Activated T-helper 1 cell treated with anti-CD3 and anti-CD28 coated beads, Interleukin-12 subunit alpha, Interleukin-12 subunit beta, Interleukin-2, Interleukin-4 antibody, amounts not matched to agents 30 ng/mL and 10 ng/mL and 1 ng/mL, durations not matched to agents 14 hours and 24 hours and 36 hours (primary cell): ENCODE data around the gene RS1. TPM values are rescaled to one million over a fixed set of nuclear protein-coding genes. Genes with fewer than 3 reads are reported as not detected.

ENCODE experiments used
- DNase-seq: peaks from one replicate; pipeline ENCODE4 v3.0.0; 2021; ENCODE audit warnings: low spot score
- H3K27ac Mint-ChIP-seq: one replicate; pipeline ENCODE4 v1.8.0; 2021; ENCODE audit warnings: mild to moderate bottlenecking, mixed read lengths
- H3K27me3 Mint-ChIP-seq: one replicate; pipeline ENCODE4 v1.8.0; 2022; ENCODE audit warnings: mild to moderate bottlenecking, moderate library complexity, mixed read lengths; ENCODE audit not compliant: insufficient read depth
- H3K36me3 Mint-ChIP-seq: one replicate; pipeline ENCODE4 v1.8.0; 2021; ENCODE audit warnings: low read depth, mixed read lengths
- H3K4me1 Mint-ChIP-seq: one replicate; pipeline ENCODE4 v1.8.0; 2021; ENCODE audit warnings: low read depth, mixed read lengths
- H3K4me3 Mint-ChIP-seq: one replicate; pipeline ENCODE4 v1.8.0; 2021; ENCODE audit warnings: mild to moderate bottlenecking, moderate library complexity, mixed read lengths
- H3K9me3 Mint-ChIP-seq: one replicate; pipeline ENCODE4 v1.8.0; 2021; ENCODE audit warnings: mixed read lengths
- intact Hi-C: fragments of 100-400 bp; cut with micrococcal nuclease; formaldehyde crosslinking; loops from one replicate; pipeline ENCODE4 v1.15.1; 2024
- total RNA-seq: library from RNA; stranded (reverse); gene quantifications from 2 replicates; pipeline ENCODE4 v1.2.3, GENCODE V29; 2022

Gene RS1
- total RNA-seq, 1 donor from 2014 or later = not detected

DNA sequence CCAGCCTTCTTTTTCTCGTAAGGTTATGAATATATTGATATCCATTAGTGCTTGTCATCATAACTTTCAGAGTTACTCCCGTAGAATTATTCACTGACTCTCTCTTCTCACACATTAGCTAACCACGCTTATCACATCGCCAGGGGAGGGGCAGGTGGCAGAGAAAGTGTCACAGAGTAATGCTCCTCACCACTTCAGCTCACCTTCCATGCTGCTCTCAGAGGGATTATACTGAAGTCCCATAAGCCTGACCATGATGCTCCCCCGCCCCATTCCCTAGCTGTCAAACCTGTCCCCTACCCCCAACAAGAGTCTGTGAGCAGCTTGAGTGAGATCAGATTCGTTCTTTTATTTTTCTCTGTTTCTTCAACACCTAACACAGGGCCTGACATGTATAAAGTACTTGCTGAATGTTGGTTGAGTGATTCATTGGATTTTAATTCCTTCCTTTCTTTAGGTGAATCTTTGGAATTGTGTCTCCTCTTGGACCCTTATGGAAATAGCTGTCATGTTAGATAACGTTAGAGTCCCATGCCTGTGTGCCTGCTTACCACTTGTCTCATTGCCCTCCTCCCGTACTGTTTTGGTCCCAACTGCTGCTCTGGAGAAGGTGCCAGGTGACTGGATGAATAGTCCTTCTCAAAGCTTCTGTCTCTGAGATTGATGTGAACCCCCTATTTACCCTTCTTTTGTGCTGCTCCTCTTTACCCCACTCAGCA lies 55.1 kb downstream of the RS1 start:
- DNase-seq = no peak
- intact Hi-C loops = no loop called here
- Mint-ChIP-seq H3K27ac (no peak overlapping the region), H3K4me3 (no peak overlapping the region), H3K36me3 (no peaks in the 10 kb centered on the region), H3K4me1 (no peaks in the 10 kb centered on the region), H3K9me3 (no peaks in the 10 kb centered on the region), H3K27me3 (no peaks in the 10 kb centered on the region)

GRCh38 chrX:18613930-18614639 lies 57.8 kb downstream of the RS1 start:
- no peaks in the 10 kb centered on the region for H3K27me3 Mint-ChIP-seq
- H3K36me3 Mint-ChIP-seq = no peaks in the 10 kb centered on the region
- H3K4me3 Mint-ChIP-seq = no peak overlapping the region
- intact Hi-C loops = no loop called here
- no peak overlapping the region for H3K27ac Mint-ChIP-seq
- DNase-seq = no peak
- no peaks in the 10 kb centered on the region for H3K4me1 Mint-ChIP-seq
- H3K9me3 Mint-ChIP-seq = no peaks in the 10 kb centered on the region

DNA sequence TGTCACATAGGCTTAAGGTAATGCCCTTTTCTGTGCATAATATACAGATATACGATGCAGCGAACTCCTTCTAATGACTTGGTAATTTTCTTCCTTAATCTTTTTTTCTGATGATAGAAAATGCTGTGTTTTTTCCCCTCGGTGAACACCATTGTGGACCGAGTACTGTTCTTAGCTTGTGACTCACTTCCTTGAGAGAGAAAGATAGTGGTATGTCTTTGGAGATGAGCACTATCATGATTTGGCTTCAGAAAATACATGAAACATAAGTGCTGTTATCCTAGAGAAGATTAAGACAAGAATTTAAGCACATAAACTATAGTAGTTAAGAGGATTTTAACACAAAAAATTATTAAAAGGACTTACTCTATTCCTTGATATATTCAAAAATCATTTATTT lies 63.9 kb downstream of the RS1 start:
- intact Hi-C loops = no loop called here
- Mint-ChIP-seq H3K9me3 (no peaks in the 10 kb centered on the region), H3K27me3 (no peaks in the 10 kb centered on the region), H3K36me3 (no peaks in the 10 kb centered on the region), H3K4me1 (no peaks in the 10 kb centered on the region), H3K27ac (no peak overlapping the region), H3K4me3 (no peak overlapping the region)
- no peak for DNase-seq

GRCh38 chrX:18598413-18598812 lies 73.5 kb downstream of the RS1 start:
- Mint-ChIP-seq H3K36me3 (no peaks in the 10 kb centered on the region), H3K27ac (no peak overlapping the region), H3K4me1 (no peaks in the 10 kb centered on the region), H3K4me3 (no peak overlapping the region), H3K27me3 (peaks cover 2% of the 10 kb centered on the region), H3K9me3 (no peaks in the 10 kb centered on the region)
- no peak for DNase-seq
- intact Hi-C loops = no loop called here

GRCh38 chrX:18596096-18596495 lies 75.8 kb downstream of the RS1 start:
- Mint-ChIP-seq H3K27me3 (peaks cover 2% of the 10 kb centered on the region), H3K4me1 (no peaks in the 10 kb centered on the region), H3K27ac (no peak overlapping the region), H3K4me3 (no peak overlapping the region), H3K9me3 (no peaks in the 10 kb centered on the region), H3K36me3 (no peaks in the 10 kb centered on the region)
- DNase-seq = no peak
- intact Hi-C loops = no loop called here

- H3K27ac Mint-ChIP-seq = no peak overlapping the region
- peaks cover 2% of the 10 kb centered on the region for H3K27me3 Mint-ChIP-seq
- no peak for DNase-seq
- H3K4me3 Mint-ChIP-seq = no peak overlapping the region
- no peaks in the 10 kb centered on the region for H3K36me3 Mint-ChIP-seq
- H3K4me1 Mint-ChIP-seq = no peaks in the 10 kb centered on the region
- no peaks in the 10 kb centered on the region for H3K9me3 Mint-ChIP-seq
- intact Hi-C loops = no loop called here
Measured at GRCh38 chrX:18594079-18594478, 77.8 kb downstream of the RS1 start.

DNA sequence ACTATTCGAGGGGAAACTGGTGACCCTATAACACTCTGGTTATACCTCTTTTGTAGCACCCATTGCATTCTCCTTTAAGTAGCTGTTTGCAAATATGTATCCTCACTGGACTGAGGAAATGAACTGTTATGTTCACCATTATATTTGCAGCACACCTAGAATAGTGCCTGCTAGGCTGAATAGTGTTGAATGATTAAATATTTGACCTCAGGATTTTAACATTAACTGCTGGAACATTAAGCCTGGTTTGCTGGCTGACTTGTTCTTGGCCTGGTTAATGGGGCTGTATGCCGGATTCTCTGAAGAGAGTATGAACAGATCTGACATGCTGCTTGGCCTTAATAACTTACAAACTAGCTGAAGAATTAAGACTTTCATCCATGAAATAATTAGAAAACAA lies 80.1 kb downstream of the RS1 start:
- intact Hi-C loops = no loop called here
- Mint-ChIP-seq H3K4me1 (no peaks in the 10 kb centered on the region), H3K4me3 (no peak overlapping the region), H3K9me3 (no peaks in the 10 kb centered on the region), H3K27ac (no peak overlapping the region), H3K36me3 (no peaks in the 10 kb centered on the region), H3K27me3 (peaks cover 2% of the 10 kb centered on the region)
- no peak for DNase-seq

Other genes with a start within 250 kb of the RS1 start
- 0.69 and 0.73 TPM in 2 replicates for gene CDKL5, start 246.5 kb downstream of the RS1 start, total RNA-seq
- not detected in 2 replicates for gene PPEF1, start 35.5 kb upstream of the RS1 start, total RNA-seq